MV-4-11 (cell line): ENCODE results near the gene FSCN2.
A peak's percentile ranks its signal among the peaks of the same experiment; 100 is the strongest.

Source experiments
- DNase-seq: peaks from one replicate; lab custom pipeline; 2025; lab: John Stamatoyannopoulos, UW

FSCN2 gene

DNA sequence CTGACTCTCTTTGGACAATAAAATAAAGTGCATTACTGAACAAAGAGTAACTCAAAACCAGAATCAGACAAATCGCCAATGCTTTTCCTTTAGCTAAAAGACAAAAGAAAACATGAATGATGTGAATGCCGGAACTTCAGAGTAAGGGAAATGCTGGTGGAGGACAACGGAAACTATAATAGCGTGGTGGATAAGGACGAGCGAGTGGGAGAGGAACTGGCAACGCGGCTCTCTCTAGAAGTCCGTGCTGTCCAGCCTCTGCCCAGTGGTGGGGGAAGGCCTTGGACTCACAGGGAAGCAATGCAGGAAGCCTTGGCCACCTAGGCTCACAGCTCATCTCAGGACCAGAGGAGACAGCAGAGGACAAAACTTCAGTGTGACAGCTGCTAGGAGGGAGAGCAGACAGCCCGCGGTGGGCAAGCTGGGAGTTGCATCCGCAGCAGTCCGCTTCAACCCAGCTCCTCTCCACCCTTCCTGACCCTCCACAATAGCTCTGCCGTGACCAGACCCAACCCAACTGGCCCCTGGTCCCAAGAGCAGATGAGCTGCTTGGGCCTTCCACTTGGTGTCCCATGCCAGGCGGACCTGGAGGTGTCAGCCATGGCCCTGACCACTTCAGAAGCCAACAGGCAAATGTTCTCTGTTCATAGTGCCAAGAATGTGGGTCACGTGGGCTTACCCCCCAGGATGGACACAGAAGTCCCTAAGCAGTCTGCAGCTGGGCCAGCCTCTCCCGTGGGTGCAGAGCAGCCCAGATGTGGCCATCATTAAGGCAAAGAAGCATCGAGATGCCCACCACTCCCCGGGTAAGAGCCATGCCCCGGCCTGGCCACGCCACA, 29.3 kb downstream of the FSCN2 start:
- DNase-seq, result no peak

DNA sequence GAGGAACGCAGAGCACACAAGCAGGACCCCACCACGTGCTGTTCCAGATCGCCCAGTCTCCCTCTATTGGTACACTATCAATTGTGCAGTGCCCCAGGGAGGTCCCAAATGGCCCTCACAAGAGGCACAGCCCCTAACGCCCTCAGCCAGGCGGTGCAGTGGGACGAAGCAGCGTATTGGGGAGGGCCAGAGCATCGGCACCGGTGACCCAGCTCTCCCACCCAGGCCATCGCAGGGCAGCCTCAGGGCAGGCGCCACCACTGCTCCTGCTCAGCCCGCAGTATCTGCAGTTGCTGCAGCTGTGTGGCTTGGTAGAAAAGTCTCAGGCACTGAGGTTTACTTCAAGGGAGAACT, 29.9 kb downstream of the FSCN2 start:
- DNase-seq, result no peak

DNA sequence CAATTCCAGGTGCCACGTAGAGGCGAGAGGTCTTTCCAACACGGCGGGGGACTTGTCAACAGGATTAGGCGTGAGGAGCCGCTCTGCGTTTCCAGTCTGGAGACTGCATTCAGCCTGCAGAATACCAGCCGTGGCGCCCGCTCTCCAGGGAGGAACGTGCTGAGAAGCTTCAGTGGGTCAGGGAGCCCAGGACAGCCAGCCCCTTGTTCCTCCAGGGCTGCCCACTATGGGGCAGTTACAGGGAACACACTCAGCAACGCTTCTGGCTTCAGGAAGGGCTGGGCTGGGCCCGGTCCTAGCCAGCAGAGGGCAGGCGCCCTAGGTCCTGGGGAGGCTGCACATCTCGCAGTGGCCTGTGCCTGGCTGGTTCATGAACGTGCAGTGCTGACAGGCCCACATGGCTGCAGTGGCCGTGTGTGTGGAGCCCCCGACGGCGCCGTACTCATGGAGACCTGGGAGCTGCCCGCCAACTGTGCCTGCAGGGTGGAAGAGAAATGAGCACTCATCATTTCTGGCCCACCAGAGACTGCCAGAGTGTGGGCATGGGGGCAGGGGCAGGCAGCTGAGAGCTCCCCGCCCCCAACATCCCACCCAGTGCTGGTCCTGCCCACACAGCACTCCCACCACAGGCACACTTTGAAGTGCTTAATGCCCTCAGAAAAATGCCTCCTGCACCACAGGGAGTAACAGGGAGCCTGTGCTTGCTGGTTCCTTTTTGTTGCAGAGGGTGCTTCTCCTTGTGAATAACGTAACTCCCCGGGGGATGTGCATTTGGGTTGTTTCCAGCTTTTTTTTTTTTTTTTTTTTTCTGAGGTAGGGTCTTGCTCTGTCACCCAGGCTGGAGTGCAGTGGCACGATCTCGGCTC, 31.0 kb downstream of the FSCN2 start:
- peak; percentile 62 for DNase-seq

DNA sequence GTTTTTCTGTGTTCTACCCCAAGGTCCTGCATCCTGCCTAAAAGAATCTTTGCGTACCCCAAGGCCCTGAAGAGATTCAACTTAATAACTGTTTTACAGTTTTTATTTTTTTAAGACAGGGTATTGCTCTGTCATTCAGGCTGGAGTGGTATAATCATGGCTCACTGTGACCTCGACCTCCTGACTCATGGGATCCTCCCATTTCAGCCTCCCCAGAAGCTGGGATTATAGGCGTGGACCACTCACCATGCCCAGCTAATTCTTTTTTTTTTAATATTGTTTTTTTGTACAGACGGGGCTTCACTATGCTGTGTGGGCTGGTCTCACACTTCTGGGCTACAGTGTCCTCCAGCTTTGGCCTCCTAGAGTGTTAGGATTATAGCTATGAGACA, 33.3 kb downstream of the FSCN2 start:
- no peak for DNase-seq

DNA sequence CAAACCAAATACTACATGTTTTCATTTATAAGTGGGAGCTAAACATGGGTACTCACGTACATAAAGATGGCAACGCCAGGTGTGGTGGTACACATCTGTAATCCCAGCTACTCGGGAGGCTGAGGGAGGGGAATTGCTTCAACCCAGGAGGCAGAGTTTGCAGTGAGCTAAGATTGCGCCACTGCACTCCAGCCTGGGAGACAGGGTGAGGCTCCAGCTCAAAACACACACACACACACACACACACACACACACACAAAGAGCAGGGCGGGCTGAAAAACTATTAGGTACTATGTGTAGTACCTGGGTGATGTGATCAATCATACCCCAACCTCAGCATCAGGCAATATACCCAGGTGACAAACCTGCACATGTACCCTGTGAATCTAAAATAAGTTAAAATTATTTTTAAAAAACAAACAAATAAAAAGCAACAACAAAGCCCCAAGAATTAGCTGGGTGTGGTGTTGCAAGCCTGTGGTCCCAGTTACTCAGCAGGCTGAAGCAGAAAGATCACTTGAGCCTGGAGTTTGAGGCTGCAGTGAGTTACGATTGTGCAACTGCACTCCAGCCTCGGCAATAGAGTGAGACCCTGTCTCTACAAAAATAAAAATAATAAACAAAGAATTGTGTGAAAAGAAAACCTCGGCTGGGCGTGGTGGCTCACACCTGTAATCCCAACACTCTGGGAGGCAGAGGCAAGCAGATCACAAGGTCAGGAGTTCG, 35.8 kb downstream of the FSCN2 start:
- peak; percentile 92 for DNase-seq

DNA sequence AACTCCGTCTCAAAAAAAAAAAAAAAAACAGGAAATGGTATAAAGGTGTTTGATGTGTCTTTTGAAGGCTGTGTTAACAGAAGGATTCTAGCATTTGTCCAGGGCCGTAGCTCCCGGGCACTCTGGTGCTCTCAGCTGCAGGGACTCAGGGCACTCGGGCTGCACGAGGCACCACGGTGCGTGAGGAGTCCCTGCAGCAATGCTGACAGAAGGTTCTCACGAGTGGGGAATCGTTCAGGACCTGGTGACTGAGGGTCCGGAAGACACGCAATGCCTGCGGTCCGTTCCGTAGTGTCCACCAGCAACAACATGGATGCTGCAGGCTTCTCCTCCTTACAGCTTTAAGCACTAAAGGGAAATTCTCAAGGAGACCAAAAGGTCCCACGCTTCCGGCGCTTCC, 36.6 kb downstream of the FSCN2 start:
- DNase-seq, result peak; percentile 54

DNA sequence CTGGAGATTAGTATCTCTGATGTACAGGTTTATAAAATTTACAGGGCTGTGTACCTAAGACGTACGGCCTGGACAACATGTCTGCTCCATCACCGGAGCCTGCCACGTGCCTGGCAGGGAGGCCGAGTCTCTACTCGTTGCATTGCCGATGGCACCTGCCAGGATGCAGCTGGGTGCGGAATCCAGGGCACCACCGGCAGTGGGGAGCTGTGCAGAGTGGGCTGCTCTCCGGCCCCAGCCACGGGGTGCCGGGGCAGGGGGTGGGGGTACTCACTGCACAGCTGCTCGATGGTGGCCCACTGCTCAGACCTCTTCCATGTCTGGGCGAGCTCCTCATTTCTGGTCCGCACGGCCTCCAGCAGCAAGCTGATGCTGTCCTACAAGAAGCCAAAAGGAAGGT, 37.1 kb downstream of the FSCN2 start:
- no peak for DNase-seq

DNA sequence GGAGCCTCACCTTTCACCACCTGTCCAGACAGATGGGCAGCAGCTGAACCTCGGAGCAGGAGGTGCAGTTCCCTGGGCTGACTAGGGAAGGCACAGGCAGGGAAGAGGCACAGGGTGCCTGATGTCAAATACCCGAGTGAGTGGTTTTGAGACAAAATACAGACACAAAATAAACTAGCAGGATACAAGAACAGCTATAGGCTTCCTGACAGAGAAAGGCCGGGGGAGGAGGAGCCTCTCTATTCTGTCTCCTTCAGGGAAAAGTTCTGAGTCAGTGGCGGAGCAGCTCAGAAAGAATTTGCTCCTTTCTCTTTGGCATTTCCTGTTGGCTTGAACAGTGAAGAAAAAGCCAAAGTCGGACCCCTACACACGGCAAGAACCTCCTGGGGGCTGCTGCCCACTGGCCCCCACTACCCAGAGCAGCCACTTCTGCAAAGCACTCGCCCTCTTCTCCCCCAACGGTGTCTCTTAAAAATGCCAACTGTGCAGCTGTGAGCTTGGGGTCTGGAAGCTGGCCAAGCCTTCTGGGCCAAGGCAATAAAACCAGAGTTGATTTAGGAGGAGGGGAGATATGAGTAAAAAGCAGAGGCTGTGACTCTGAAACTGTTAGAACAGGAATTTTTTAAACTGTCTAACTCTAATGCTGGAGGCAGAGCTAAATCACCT, 38.4 kb downstream of the FSCN2 start:
- DNase-seq, result peak; percentile 90

DNA sequence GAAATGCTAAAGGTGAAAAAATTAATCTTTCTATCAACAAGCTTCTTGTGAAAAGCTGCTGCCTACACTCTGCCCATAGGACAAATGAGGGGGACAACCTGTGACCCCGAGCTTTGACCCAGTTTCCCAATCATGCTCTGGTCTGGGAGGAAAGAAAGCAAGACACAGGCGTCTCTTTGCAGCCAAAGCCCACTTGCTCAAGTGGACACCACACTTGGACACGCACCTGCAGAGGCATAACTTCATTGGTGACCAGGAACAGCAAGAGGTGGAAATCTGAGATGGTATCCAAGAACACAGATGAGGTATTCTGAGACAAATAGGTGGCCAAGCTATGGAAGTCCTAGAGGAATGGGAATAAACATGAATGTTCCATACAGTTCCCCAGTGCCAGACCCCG, 39.0 kb downstream of the FSCN2 start:
- DNase-seq, result no peak

DNA sequence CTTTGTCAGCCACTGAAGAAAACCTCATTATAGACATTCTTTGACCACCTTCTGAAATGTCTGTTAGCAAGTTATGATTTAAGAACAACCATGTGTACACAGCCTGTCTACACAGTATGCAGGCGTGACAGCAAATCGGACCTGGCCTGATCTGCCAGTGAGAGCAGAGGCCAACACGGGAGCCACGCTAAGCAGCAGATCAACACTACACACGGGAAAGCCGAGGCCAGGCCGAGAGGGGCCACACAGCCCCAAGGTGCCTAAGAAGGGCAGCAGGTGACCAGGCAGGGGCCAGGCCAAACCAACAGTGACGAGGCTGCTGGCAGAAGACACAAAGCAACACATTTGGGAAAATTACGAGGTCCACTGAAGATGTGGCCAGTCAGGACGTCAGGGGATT, 40.2 kb downstream of the FSCN2 start:
- DNase-seq, result no peak

DNA sequence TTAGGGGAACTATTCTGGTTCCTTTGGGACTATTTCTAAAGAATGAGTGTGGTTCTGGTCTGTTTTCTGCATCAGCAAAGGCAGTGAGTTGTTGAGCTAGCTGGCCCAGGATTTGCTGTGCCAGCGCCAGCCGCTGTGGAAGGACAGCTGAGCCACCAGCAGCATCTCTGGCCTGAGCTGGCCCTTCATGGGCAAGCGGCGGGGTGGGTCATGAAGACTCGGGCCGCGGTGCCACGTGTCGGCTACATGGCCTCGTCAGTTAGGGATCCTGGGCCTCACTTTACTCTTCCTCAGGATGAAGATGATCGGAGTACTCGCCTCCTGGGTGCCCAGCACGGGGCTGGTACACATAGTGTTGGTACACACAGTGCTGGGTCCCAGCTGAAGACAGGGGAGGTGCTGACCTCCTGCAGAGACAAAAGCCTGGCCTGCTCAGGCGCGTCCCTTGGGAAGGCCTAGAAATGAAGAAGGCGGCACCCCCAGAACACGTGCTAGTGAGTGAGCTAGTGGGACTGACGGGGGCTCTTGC, 41.9 kb downstream of the FSCN2 start:
- no peak for DNase-seq

DNA sequence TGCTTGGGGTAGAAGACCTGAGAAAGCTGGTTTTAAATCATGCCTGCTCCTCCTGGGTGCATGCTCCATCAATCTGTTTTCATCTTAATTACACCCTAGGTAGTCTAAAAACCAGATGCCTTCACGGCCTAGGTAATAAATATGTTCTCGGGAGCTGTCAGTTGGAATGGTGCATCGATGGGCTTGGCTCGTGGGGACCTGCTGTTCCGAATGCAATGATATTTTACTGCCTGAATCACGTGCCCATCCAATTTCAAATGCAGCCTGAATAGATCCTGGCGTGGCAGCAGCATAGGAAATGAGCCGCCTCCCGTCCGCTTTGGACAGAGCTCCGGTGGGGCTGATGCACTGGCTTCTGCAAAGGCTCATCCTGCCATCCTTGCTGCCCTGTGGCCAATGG, 42.8 kb downstream of the FSCN2 start:
- no peak for DNase-seq

DNA sequence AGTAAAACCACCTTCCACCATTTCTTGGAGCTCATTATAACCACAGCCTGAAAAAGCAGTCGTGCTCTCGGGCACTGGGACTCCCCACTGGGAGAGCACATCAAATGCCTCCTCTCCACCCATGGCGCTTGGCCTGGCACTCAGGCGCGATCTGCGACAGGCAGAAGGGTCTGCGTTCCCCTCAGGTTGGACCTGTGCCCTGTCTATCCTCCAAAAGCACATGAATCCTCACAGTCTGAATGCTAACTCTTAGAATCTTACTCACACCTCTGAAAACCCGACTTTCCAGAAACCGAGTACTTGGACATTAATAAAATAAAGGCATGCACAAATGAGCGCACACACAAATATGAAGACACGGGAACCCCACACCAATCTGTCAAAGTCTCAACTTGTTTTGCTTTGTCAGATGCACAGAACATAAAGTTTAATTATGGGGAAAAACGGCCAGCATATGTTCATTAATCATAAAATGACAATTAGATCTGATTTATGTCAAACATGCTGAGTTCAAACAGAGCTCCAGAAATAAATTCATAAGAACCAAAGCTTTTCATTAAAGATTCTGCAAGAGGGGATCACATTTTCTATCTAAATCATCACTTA, 44.5 kb downstream of the FSCN2 start:
- no peak for DNase-seq

DNA sequence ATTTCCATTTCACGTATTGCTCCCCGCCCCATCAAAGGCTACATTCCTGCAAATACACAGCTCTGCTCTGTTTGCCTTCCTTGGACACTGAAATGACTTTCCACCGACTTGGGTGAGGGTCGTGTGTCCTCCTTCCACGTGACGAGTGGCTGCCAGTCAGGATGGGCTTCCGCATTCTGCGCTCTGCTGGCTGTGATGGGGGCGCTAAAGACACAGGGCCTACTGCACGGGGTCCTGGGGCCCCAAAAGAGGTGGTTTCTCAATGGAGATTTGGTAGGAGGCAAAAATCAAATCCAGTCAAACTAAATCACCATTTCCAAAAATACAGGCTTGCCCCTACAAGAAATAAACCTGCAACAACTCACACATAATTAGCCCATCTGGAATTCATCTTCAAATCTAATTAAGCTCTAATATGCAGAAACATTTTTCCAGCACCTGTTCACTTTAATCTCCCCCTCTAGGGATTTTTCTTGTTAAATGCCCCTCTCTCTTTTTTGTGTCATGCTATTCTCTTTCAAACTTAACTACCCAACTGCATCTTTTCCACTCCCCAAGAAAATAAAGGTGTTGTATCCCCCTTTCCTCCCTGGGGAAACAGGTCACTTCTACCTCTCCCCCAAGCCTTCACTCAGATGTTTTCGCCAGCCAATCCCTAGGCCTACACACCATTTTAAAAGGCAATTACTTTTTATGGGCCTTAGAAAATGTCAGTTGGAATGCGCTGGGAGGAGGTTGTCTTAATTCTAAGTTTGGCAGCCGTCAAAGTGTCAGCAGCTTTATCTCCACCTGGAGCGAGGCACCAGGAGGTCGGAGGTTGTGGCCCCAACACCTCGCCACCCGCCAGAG, 45.8 kb downstream of the FSCN2 start:
- no peak for DNase-seq

DNA sequence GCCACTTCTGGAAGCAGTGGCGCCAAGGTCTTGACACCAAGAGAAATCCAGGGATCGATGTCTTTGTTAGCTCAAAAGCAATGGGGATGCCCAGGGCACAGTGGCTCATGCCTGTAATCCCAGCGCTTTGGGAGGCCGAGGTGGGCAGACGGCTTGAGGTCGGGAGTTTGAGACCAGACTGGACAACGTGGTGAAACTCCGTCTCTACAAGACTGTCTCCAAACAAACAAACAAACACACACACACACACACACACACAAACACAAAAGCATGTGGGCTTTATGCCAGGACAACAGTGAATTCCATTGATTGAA, 46.4 kb downstream of the FSCN2 start:
- DNase-seq, result no peak

DNA sequence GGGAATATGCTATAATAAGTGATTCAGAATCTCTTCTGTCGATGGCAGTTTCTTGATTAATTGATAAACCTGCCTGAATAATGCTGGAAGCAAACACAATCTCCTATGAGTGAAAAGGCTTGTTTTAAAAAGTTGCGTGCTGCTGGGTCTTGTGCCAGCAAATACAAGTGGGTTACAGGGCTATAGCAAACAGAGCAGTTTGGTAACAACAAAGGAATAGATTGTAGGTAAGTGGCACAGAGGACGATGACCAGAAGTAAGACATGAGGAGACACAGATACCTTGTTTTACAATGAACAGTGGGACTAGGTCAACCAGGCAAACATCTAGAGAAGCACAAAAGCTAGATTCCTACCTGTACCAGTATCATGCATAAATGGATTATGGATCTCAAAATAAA, 47.7 kb downstream of the FSCN2 start:
- no peak for DNase-seq

DNA sequence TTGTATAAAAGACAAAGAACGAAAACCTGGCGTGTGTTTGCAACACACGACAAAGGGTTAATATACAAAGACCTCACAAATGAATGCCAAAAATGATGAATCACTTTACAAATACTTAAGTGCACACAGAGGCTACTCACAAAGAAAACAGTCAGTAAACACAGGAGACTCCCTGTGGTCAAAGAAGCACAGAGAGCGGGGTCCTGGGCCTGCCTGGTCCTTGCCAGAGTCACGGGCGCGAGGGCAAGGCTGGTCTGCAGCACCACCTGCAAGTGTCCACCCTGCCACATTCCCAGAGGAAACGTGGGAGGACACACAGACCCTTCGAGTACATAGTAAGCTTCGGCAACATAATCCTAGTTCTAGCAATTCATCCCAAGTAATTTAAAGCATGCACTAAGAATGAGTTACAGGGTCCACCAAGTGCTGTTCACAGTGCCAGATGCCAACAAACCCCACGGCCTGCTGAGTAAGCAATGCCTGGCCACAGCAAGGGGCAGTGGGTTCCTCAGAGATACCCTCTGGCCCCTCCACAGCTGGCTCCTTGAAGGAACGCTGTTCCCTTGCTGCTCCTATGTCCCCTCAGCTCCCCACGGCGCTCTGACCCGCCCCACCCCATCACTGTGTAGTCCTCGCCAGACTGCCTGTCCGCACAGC, 48.6 kb downstream of the FSCN2 start:
- no peak for DNase-seq

DNA sequence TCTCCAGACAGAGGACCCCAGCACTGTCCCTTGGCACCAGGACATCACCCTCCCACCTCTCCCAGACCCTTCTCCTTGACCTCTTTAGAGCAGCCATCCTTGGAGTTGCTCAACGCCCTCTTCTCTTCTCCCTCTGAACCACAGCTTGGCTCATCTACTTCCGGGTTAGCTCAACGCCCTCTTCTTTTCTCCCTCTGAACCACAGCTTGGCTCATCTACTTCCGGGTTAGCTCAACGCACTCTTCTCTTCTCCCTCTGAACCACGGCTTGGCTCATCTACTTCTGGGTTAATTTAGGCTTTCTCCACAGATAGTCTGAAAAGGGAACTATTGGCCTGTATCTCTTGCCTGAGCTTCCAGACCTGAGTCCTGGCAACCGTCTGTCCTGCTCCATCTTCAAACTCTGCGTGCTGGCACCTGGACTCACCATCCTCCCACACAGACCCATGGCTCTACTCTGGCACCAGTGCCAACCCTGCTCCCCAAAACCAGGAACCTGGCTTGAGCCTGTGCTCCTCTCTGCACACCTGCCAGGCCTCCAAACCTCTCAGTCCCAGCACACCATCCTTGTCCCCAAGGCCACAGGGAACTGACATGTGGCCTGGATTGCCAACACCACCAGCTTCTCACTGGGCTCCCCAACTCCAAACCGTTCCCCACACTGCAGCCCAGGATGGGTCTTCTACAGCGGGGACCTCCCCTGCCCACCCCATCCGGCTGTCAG, 49.3 kb downstream of the FSCN2 start:
- peak; percentile 94 for DNase-seq

DNA sequence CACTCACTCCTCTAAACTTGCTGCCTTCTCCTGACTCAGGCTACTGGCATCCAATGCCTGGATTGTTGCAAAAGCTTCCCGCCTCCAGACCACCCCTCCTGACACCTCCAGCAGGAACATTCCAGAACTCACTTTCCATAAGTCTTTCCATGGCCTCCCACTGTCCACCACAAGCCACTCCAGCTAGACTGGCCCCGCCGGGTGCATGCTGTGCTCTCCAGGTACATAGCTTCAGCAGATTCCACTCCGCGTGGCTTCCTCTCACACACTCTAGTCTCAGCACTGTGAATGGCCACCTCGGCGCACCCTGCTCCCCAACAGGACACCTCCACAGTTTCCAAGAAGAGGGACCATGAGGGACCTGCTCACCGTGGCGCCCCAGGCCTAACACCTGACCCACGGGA, 49.9 kb downstream of the FSCN2 start:
- no peak for DNase-seq
